ENCODE measurements around the gene CCM2.

DNA sequence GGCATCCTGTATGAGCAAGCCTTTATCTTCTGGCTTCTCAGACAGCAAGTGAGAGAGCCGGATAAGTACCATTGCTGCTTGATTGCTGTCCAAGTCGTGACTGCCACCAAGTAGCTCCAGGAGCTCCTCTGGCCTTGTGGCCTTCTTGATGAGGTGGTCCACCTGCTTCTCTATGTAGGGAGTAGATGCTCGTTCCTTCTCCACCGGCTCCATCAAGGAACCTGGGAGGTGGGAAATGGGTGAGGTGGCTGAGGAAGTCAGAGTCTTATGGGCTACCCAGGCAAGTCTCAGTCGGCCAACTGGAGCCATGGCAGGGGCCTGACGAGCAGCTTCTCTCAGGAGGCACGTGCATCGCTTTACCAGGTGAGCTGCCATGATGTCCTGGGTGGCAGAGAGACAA is 108.9 kb downstream of the CCM2 start:
- TF ChIP-seq BHLHE40 (IDR thresholded peaks at IDR 0.05; ENCODE audit: low read depth, low read length): no peak
- TF ChIP-seq CTCF (IDR thresholded peaks at IDR 0.05): no peak
- TF ChIP-seq RCOR1 (IDR thresholded peaks at IDR 0.05; ENCODE audit: low read depth, low read length): no peak
- no peak for TF ChIP-seq POLR2A (IDR thresholded peaks at IDR 0.05; ENCODE audit: low read length)
- TF ChIP-seq RFX5 (IDR thresholded peaks at IDR 0.05): no peak
- no peak for TF ChIP-seq JUN (IDR thresholded peaks at IDR 0.05)
- TF ChIP-seq CHD4 (IDR thresholded peaks at IDR 0.05; ENCODE audit: borderline replicate concordance): no peak
- TF ChIP-seq RAD21 (conservative IDR thresholded peaks at IDR 0.05 in 1 of 2, IDR thresholded peaks at IDR 0.05 in 1 of 2): no peak
- TF ChIP-seq ESRRA (IDR thresholded peaks at IDR 0.05; ENCODE audit: borderline replicate concordance, low read length): no peak
- no peak for TF ChIP-seq MYC (IDR thresholded peaks at IDR 0.05; ENCODE audit: borderline replicate concordance, low read length)

Measured in A549 (cell line).